NCI-H524 (cell line): Measurements from ENCODE around the gene SEMA4D.

Source experiments
- DNase-seq, 2 experiments: peaks; one replicate each; lab custom pipeline; 2025; lab: John Stamatoyannopoulos, UW

SEMA4D gene

GRCh38 chr9:89497978-89498851, at the start of gene SEMA4D:
Gene SEMA4D, minus strand, starts transcription at chr9:89498113. Its CDS starts 92,657 bp downstream, at chr9:89405456.
- peak; percentile 9 to 38 for DNase-seq

GRCh38 chr9:89547000-89547399, 49.1 kb upstream of the SEMA4D start:
- DNase-seq: no peak

- DNase-seq: no peak
Measured at GRCh38 chr9:89544279-89544661, 46.4 kb upstream of the SEMA4D start.

GRCh38 chr9:89543621-89544278, 45.8 kb upstream of the SEMA4D start:
- DNase-seq: no peak

- DNase-seq: no peak
Measured at GRCh38 chr9:89543111-89543510, 45.2 kb upstream of the SEMA4D start.

GRCh38 chr9:89542401-89543021, 44.6 kb upstream of the SEMA4D start:
- no peak for DNase-seq

GRCh38 chr9:89541798-89542197, 43.9 kb upstream of the SEMA4D start:
- DNase-seq: peak in 1 of 2 experiments; percentile 1

GRCh38 chr9:89539374-89539773, 41.5 kb upstream of the SEMA4D start:
- DNase-seq: no peak

- DNase-seq: no peak
Measured at GRCh38 chr9:89538871-89539270, 41.0 kb upstream of the SEMA4D start.

- no peak for DNase-seq
Measured at GRCh38 chr9:89537166-89537565, 39.3 kb upstream of the SEMA4D start.

GRCh38 chr9:89536600-89536999, 38.7 kb upstream of the SEMA4D start:
- no peak for DNase-seq

GRCh38 chr9:89536145-89536574, 38.2 kb upstream of the SEMA4D start:
- DNase-seq: no peak

GRCh38 chr9:89535461-89535860, 37.5 kb upstream of the SEMA4D start:
- DNase-seq: no peak

GRCh38 chr9:89534515-89535287, 36.8 kb upstream of the SEMA4D start:
- DNase-seq: no peak

- DNase-seq: no peak
Measured at GRCh38 chr9:89533411-89534095, 35.6 kb upstream of the SEMA4D start.

GRCh38 chr9:89532944-89533343, 35.0 kb upstream of the SEMA4D start:
- no peak for DNase-seq

- no peak for DNase-seq
Measured at GRCh38 chr9:89532478-89532877, 34.6 kb upstream of the SEMA4D start.

GRCh38 chr9:89531766-89532165, 33.9 kb upstream of the SEMA4D start:
- DNase-seq: no peak

GRCh38 chr9:89530726-89531125, 32.8 kb upstream of the SEMA4D start:
- DNase-seq: no peak

- no peak for DNase-seq
Measured at GRCh38 chr9:89529243-89530035, 31.5 kb upstream of the SEMA4D start.

GRCh38 chr9:89528540-89528939, 30.6 kb upstream of the SEMA4D start:
- DNase-seq: no peak
